NCI-H2107 treated with DMSO at 0.1 percent for 48 hours (cell line): ENCODE data around the gene MYO9B.
"Not testable (repeated sequence)": the region's sequence is repeated elsewhere in the genome, so short reads cannot be mapped to it uniquely, and the experiment has no call there.

Source experiments
- DNase-seq: peaks from one replicate; lab custom pipeline; 2025; ENCODE audit not compliant: unreplicated experiment; lab: John Stamatoyannopoulos, UW

The MYO9B gene

DNA sequence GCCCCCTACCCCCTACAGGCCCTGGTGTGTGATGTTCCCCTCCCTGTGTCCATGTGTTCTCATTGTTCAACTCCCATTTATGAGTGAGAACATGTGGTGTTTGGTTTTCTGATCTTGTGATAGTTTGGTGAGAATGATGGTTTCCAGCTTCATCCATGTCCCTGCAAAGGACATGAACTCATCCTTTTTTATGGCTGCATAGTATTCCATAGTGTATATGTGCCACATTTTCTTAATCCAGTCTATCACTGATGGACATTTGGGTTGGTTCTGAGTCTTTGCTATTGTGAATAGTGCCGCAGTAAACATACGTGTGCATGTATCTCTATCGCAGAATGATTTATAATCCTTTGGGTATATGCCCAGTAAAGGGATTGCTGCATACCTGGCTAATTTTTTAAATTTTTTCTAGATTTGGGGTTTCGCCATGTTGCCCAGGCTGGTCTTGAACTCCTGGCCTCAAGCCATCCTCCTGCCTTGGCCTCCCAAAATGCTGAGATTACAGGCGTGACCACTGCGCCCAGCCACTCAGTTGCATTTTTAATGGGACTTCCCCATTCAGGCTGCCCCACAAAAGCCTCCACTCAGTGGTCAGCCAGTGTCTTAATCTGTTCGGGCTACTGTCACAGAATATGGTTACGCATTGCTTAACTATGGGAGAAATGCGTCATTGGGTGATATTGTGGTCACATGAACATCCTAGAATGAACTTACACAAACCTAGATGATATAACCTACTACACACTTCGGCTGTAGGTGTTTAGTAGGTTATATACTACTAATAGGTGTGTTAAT lies 62.7 kb downstream of the MYO9B start:
- DNase-seq, result not testable (repeated sequence)

- DNase-seq, result no peak
Observed at GRCh38 chr19:17138937-17139598, 63.5 kb downstream of the MYO9B start.

DNA sequence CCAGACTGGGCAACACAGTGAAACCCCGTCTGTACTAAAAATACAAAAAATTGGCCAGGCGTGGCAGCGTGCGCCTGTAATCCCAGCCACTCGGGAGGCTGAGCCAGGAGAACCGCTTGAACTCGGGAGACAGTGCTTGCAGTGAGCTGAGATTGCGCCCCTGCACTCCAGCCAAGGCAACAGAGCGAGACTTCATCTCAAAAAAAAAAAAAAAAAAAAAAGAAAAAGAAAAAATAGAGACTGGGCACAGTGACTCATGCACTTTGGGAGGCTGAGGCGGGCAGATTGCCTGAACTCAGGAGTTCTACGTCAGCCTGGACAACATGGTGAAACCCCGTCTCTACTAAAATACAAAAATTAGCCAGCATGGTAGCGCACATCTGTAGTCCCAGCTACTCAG lies 69.2 kb downstream of the MYO9B start:
- DNase-seq, result not testable (repeated sequence)

GRCh38 chr19:17145546-17146497 lies 70.2 kb downstream of the MYO9B start:
- DNase-seq, result no peak

DNA sequence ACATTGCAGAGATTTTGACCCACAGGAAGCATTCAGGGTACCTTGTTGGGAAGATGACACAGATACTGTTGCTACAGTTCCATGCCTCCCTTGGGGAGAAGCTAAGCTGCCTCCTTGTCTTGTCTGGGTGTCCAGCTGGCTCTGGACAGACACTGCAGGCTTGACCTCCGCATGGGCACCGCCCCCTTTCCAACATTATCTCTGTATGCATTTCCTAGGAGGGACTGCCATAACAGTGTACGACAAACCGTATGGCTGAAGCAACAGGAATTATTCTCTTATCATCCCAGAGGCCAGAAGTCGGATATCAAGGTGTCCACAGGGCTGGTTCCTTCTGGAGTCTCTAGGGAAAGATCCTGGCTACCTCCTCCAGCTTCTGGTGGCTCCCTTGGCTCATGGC lies 72.6 kb downstream of the MYO9B start:
- no peak for DNase-seq

DNA sequence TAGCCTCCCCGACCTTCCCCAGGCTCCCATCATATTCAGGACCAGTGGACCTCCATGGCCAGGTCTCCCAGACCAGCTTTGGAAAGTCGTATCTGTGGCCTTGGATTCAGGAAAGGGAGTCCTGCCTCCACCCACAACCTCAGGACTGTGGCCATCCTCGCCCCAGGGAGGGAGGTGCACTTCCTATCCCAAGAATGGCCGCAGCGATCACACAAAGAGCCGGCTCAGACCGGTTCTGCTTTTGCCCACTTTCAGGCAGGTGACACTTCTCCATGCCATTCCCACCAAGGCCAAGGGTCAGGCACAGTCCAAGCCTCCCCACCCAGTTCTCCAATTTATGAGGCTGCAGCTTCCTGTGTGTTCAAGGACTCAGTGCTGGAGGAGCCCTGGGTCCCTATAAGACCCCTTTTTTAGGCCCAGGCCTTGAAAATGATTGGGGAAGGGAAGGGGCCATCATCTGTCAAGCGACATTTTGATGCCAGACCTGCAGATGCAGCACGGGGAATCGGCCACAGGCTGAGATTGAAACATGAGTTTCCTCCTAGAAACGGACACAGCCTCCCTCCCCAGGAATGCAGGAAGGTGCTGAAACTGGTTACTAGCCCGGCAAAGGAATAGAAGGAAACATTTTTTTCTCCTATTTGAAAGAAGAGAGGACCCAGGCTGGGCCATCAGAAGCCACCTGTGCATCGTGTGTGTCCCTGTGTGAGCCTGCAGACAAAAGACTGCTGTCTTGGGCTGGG lies 74.0 kb downstream of the MYO9B start:
- DNase-seq, result no peak

DNA sequence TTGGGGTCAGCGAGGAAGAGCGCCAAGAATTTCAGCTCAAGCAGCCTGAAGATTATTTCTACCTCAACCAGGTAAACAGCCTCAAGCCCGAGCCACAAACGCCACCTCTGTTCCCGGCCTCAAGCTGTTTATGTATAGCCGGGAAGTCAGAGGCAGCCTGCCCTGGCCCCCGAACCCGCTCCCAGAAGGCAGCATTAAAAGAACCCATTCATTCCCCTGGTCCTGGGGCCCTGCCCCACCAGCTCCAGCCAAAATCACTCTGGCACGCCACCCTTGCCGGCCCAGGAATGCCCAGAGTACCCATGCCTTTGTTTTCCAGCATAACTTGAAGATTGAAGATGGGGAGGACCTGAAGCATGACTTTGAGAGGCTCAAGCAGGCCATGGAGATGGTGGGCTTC lies 78.4 kb downstream of the MYO9B start:
- DNase-seq, result no peak

- DNase-seq, result no peak
Observed at GRCh38 chr19:17155251-17155650, 79.7 kb downstream of the MYO9B start.

- no peak for DNase-seq
Observed at GRCh38 chr19:17156296-17156946, 80.8 kb downstream of the MYO9B start.

- DNase-seq, result no peak
Observed at GRCh38 chr19:17156947-17157302, 81.3 kb downstream of the MYO9B start.

- DNase-seq, result no peak
Observed at GRCh38 chr19:17158584-17158983, 83.0 kb downstream of the MYO9B start.

GRCh38 chr19:17159466-17160393 lies 84.2 kb downstream of the MYO9B start:
- no peak for DNase-seq

DNA sequence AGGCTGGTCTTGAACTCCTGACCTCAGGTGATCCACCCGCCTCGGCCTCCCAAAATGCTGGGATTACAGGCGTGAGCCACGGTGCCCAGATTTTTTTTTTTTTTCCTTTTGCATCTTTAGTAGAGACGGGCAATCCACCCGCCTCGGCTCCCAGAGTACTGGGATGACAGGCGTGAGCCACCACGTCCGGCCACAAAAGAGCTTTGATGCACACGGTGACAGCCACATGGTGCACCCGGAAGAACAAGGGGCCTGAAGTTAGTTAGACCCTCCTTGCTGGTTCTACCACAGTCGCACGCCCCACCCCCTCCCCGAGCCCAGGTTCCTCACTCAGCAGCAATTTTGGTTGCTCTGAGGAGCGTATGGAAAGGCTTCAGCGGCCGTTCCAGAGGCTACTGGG lies 85.3 kb downstream of the MYO9B start:
- no peak for DNase-seq

DNA sequence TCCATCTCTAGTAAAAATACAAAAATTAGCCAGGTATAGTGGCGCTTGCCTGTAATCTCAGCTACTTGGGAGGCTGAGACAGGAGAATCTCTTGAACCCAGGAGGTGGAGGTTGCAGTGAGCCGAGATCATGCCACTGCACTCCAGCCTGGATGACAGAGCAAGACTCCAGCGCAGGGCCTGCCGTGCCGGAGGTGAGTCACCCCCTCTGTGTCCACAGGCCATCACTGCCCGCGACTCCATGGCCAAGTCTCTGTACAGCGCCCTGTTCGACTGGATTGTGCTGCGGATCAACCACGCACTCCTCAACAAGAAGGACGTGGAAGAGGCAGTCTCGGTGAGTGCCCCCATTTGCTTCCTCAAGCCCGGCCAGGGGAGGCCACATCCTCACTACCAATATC lies 86.6 kb downstream of the MYO9B start:
- not testable (repeated sequence) for DNase-seq

DNA sequence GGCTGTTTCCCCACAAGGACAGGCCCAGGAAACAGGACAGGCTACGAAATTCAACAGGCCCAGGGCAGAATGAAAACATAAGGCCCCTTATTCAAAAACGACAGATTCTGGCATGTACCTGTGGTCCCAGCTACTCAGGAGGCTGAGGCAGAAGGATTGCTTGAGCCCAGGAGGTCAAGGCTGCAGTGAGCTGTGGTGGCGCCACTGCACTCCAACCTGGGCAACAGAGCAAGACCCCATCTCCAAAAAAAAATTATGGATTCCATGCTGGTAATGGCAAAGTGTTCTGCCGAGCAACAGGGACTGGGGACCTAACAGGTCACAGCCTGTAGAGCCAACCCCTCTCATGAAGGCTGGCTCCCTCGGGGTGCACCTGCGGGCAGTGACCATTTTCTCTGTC lies 87.0 kb downstream of the MYO9B start:
- DNase-seq, result no peak

GRCh38 chr19:17163652-17164051 lies 88.1 kb downstream of the MYO9B start:
- DNase-seq, result no peak

- DNase-seq, result no peak
Observed at GRCh38 chr19:17164639-17165038, 89.1 kb downstream of the MYO9B start.

- no peak for DNase-seq
Observed at GRCh38 chr19:17165715-17166114, 90.1 kb downstream of the MYO9B start.

DNA sequence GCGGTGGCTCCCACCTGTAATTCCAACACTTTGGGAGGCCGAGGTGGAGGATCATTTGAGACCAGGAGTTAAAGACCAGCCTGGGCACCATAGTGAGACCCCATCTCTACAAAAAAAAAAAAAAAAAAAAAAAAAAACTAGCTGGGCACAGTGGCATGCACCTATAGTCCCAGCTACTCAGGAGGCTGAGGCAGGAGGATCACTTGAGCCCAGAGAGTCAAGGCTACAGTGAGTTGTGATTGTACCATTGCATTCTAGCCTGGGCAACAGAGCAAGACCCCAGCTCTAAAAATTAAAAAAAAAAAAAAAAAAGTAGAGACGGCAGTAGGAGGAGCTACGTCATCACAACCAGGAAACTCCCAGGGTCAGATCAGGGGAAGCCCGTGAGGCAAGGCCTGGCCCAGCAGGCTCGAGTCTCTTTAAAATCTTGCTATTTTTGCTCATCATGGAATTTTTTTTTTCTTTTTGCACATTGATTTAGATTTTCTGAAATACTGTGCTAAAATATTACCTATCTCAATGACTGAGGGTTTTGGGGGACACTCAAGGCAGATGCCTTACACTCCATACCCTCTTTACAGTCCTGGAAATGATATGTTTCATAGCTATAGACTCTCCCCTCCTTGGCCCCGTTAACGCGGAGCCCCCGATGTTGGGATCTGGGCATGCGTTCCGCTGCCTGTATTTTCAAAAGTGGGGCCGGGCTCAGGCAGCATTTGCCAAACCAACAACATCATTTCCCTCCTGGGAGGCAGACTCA lies 95.1 kb downstream of the MYO9B start:
- DNase-seq, result no peak
